Limb (tissue), 2 donors: Measurements from ENCODE around the gene INPP5B.
"Not testable (repeated sequence)": the region's sequence is repeated elsewhere in the genome, so short reads cannot be mapped to it uniquely, and the experiment has no call there.

Source experiments
- DNase-seq, 2 donors: peaks; one replicate each; pipeline ENCODE4 v3.0.0-alpha.2; 2016; ENCODE audit errors: extremely low spot score in 2 of 2

Gene INPP5B

GRCh38 chr1:37914719-37915475, 32.0 kb downstream of the INPP5B start:
- no peak for DNase-seq

GRCh38 chr1:37911478-37911877, 35.4 kb downstream of the INPP5B start:
- not testable (repeated sequence) for DNase-seq

- not testable (repeated sequence) for DNase-seq
Observed at GRCh38 chr1:37910886-37911285, 36.0 kb downstream of the INPP5B start.

- DNase-seq: not testable (repeated sequence)
Observed at GRCh38 chr1:37908531-37908930, 38.3 kb downstream of the INPP5B start.

GRCh38 chr1:37907416-37908125, 39.3 kb downstream of the INPP5B start:
- not testable (repeated sequence) for DNase-seq

- not testable (repeated sequence) for DNase-seq
Observed at GRCh38 chr1:37906591-37906990, 40.3 kb downstream of the INPP5B start.

- no peak for DNase-seq
Observed at GRCh38 chr1:37905727-37906126, 41.1 kb downstream of the INPP5B start.

GRCh38 chr1:37903921-37904320, 42.9 kb downstream of the INPP5B start:
- DNase-seq: not testable (repeated sequence)

- no peak for DNase-seq
Observed at GRCh38 chr1:37902983-37903382, 43.9 kb downstream of the INPP5B start.

- no peak for DNase-seq
Observed at GRCh38 chr1:37901893-37902225, 45.0 kb downstream of the INPP5B start.

GRCh38 chr1:37901191-37901892, 45.5 kb downstream of the INPP5B start:
- no peak for DNase-seq

GRCh38 chr1:37897563-37897962, 49.3 kb downstream of the INPP5B start:
- DNase-seq: not testable (repeated sequence)

- DNase-seq: no peak
Observed at GRCh38 chr1:37893673-37894072, 53.2 kb downstream of the INPP5B start.

- no peak for DNase-seq
Observed at GRCh38 chr1:37892151-37893047, 54.5 kb downstream of the INPP5B start.

GRCh38 chr1:37890378-37891014, 56.4 kb downstream of the INPP5B start:
- no peak for DNase-seq

GRCh38 chr1:37888022-37888700, 58.7 kb downstream of the INPP5B start:
- no peak for DNase-seq

- no peak for DNase-seq
Observed at GRCh38 chr1:37884145-37884544, 62.7 kb downstream of the INPP5B start.

GRCh38 chr1:37883671-37884070, 63.2 kb downstream of the INPP5B start:
- DNase-seq: no peak

- DNase-seq: no peak
Observed at GRCh38 chr1:37879865-37880264, 67.0 kb downstream of the INPP5B start.

- no peak for DNase-seq
Observed at GRCh38 chr1:37878071-37878470, 68.8 kb downstream of the INPP5B start.
